ENCODE measurements around the gene MTCL3.

The MTCL3 gene

DNA sequence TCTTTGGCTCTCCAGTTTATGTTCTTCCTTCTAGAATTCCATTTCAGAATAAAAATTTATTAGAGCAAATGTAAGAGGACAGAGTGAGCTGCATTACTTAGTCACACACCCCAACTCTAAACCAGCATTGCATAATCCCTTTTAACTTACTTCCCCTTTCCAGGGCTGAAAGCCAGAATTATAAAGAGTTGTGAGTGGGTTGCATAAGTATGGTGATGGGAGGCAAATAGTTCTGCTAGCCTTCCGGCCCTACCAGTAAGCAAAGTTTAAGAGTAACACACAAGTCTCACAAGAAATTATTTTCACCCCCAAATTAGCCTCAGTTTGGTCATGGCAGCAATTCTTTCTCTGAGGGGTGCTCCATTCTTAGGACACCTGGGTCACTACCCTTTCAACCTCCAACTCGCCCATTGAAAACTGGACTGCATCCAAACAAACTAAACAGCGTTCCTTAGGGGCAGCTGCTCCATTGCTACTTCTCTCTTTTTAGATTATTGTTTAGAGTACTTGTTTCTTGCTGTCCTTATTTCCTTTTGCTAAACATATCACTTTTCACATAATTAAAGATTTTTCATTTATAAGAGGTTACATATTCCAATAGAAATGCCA lies 61.6 kb downstream of the MTCL3 start:
- CTCF ChIA-PET, result interaction anchor here (3.1 kb wide), 2 partner anchors 59 to 156 kb away, joined by 13 to 17 read pairs; no protein-coding TSS in a partner anchor
- POLR2A ChIA-PET, result no interaction called here
- H3K4me3 ChIP-seq (ENCODE audit: low read depth, low read length), result no peak overlapping the region
- TF ChIP-seq, protein P1, sequence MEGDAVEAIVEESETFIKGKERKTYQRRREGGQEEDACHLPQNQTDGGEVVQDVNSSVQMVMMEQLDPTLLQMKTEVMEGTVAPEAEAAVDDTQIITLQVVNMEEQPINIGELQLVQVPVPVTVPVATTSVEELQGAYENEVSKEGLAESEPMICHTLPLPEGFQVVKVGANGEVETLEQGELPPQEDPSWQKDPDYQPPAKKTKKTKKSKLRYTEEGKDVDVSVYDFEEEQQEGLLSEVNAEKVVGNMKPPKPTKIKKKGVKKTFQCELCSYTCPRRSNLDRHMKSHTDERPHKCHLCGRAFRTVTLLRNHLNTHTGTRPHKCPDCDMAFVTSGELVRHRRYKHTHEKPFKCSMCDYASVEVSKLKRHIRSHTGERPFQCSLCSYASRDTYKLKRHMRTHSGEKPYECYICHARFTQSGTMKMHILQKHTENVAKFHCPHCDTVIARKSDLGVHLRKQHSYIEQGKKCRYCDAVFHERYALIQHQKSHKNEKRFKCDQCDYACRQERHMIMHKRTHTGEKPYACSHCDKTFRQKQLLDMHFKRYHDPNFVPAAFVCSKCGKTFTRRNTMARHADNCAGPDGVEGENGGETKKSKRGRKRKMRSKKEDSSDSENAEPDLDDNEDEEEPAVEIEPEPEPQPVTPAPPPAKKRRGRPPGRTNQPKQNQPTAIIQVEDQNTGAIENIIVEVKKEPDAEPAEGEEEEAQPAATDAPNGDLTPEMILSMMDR (IDR thresholded peaks at IDR 0.05; ENCODE audit: insufficient read depth, low read length, missing control alignments), result no peak
- peak; percentile 37 for DNase-seq (ENCODE audit: low read depth, low spot score)

DNA sequence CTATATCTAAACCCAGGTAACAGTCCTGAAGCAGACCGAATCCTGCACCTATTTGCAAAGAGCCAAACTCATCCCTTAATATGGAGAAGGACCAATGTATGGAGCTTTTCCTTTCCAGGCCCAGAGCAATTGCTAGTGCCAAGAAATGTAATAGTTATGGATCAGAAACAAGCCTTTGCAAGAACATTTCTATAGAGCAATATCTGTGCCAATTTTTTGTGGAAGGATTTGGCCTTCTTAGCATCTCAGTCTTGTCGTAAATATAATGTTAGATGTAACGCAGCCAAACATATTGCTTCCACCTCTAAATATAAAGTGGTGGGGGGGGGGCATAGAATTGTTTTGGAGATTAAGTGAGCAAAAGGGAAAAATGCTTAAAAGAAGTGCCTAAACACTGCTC lies 62.7 kb downstream of the MTCL3 start:
- no peak for DNase-seq (ENCODE audit: low read depth, low spot score)
- no peak overlapping the region for H3K4me3 ChIP-seq (ENCODE audit: low read depth, low read length)
- CTCF ChIA-PET, result no interaction called here
- TF ChIP-seq, protein P1 (IDR thresholded peaks at IDR 0.05; ENCODE audit: insufficient read depth, low read length, missing control alignments), result no peak
- POLR2A ChIA-PET, result no interaction called here

DNA sequence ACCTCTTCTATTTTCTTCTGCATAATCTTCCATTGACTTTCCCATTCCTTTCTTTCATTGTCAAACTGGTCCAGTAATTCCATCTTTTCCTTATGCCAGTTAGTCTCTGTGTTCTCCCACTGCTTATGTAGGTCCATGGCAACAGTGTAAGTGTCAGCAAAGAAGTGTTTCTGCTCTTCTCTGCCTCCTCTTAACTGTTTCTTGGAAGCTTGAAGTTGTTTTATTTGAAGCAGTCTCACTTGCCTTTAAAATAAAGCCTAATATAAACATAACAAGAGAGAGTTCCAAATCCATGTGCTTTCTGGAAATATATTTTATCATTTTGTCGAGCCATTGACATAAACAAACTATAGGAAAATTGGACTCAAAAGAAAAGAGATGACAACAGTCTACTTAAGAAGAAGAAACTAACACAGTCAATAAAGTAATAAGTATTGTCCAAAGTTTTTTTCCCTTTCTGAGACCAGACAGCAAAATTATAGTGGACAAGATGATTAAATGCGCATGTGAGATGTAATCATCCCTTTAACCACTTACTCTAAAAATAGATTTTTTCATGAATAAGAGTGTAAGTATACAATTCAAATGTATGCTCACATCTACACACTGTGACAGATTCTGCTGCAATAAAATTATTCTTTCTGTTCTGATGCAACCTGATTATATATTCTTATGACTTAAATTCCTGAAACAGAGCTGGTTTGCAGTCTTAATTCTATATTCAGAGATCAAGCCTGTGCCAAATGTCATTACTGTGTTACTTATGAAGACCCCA lies 65.1 kb downstream of the MTCL3 start:
- ChIA-PET POLR2A (no interaction called here), CTCF (interaction anchor here (1.2 to 1.4 kb wide), 3 partner anchors 9 to 30 kb away, joined by 3 to 5 read pairs (median 4); no protein-coding TSS in a partner anchor)
- TF ChIP-seq, protein P1 (IDR thresholded peaks at IDR 0.05; ENCODE audit: insufficient read depth, low read length, missing control alignments), result no peak
- no peak overlapping the region for H3K4me3 ChIP-seq (ENCODE audit: low read depth, low read length)
- DNase-seq (ENCODE audit: low read depth, low spot score), result no peak

DNA sequence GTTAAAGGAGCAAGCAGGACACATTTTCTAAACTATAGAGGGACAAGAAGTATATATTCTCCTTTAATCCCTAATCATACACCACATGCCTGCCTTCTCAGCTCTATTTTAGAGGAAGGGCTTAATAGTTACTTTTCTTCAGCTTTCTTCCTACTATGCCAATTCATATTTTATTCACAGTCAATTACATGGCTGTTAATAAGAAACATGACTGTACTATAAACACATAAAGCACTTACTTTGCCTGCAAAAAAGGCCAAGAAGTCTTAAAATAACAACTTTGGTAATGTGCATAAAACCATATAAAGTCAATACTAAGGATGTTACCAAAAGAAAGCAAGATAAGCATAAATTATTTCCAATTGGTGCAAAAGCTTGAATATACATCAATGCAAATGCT lies 66.3 kb downstream of the MTCL3 start:
- ChIA-PET POLR2A (no interaction called here), CTCF (no interaction called here)
- TF ChIP-seq, protein P1 (IDR thresholded peaks at IDR 0.05; ENCODE audit: insufficient read depth, low read length, missing control alignments), result no peak
- no peak for DNase-seq (ENCODE audit: low read depth, low spot score)
- H3K4me3 ChIP-seq (ENCODE audit: low read depth, low read length), result no peak overlapping the region

DNA sequence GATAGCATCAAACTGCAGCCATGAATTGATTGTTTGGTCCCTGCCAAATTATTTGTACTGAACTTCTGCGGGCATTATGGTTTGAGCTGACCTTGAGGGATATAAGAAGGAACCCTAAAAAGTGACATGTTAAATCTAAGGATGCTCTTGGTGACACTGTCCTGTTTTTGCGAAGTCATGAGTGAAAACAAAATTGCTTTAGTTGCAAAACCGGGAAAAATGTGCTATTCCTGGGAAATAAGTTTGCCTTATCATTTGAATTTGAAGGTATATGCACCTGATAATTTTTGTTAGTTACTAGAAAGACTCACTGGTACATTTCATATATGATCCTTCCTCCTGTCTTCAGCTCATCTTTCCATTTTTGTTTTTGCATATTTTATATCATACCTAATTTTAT lies 67.7 kb downstream of the MTCL3 start:
- TF ChIP-seq, protein P1 (IDR thresholded peaks at IDR 0.05; ENCODE audit: insufficient read depth, low read length, missing control alignments), result no peak
- CTCF ChIA-PET, result interaction anchor here (1.0 kb wide), 1 partner anchor 66 kb away, joined by 4 read pairs; no protein-coding TSS in a partner anchor
- H3K4me3 ChIP-seq (ENCODE audit: low read depth, low read length), result no peak overlapping the region
- no peak for DNase-seq (ENCODE audit: low read depth, low spot score)
- POLR2A ChIA-PET, result no interaction called here

DNA sequence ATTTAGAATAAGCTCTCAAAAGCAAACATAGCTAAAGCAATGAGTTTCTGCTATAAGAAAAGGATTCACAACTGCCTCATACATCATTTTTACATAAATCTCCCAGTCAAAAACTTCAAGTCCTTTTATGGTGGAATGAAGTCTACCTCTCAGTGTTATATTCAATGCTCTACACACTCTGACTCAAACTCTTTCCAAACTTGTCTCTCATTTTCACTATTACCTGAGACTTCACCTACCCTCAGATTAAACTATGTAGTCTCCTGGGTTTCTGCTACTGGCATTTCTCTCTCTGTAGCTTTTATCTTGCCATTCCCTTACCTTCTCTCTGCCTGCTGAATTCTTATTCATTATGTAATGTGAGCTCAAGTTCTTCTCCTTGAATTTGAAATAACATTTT lies 71.4 kb downstream of the MTCL3 start:
- ChIA-PET POLR2A (no interaction called here), CTCF (interaction anchor here (0.8 to 1.2 kb wide), 4 partner anchors 16 to 146 kb away, joined by 3 read pairs; no protein-coding TSS in a partner anchor)
- TF ChIP-seq, protein P1 (IDR thresholded peaks at IDR 0.05; ENCODE audit: insufficient read depth, low read length, missing control alignments), result no peak
- no peak overlapping the region for H3K4me3 ChIP-seq (ENCODE audit: low read depth, low read length)
- no peak for DNase-seq (ENCODE audit: low read depth, low spot score)
